Measurements from ENCODE around the gene HDAC9.
"Not testable (repeated sequence)": the region's sequence is repeated elsewhere in the genome, so short reads cannot be mapped to it uniquely, and the experiment has no call there.

The HDAC9 gene

GRCh38 chr7:18666107-18666728 lies 170.7 kb downstream of the HDAC9 start:
- DNase-seq = peak; percentile 31

DNA sequence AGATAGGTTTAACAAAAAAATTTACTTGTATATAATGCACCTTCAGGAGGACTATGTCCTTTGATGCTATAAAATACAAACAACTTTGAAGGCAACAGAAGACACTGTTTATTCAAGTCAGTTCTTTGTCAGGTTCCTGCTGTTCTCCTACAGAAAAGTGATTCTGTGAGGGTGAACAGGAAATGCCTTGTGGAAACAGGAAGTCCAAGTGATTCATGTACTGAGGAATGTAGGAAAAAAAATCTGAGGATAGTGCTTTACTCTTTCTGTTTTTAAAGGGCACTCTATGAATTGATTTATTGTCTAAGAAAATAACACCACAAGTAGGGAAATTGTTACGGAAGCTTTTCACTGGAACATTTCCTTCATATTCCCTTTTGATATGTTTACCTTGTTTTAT lies 171.9 kb downstream of the HDAC9 start:
- DNase-seq = no peak

DNA sequence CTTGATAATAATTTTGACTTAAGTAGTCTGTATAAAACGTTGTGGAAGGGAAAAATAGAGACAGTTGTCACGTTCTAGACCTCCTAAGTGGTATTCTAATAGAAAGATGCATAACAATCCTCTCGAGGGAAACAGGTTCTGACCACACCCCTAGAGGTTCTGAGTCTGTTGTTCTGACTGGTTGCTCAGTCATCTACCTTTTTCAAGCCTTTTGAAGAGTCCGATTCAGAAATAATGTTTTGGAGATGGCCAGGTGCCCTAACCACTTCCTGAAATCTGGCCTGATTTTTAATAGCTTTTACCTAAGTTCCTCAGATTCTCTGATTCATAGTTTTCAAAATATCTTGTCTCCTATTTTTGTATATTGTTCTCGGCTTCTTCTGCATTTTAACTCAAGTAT lies 175.6 kb downstream of the HDAC9 start:
- DNase-seq = no peak

- DNase-seq = no peak
Measured at GRCh38 chr7:18675579-18675978, 180.0 kb downstream of the HDAC9 start.

DNA sequence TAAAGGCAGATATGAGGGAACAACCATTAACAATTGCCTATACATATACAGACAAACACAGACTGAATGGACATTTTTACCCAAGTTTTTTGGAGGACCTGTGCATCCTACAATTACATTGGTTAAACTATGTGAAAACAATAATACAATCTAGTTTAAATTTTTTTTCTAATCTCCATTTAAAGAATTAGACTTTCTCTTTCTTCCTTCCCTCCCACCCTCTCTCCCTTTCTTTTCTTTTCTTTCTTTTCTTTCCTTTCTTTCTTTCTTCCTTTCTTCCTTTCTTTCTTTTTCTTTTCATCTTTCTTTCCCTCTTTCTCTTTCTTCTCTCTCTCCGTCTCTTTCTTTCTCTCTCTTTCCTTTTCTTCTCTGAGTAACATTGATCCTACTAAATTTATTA lies 183.7 kb downstream of the HDAC9 start:
- no peak for DNase-seq

DNA sequence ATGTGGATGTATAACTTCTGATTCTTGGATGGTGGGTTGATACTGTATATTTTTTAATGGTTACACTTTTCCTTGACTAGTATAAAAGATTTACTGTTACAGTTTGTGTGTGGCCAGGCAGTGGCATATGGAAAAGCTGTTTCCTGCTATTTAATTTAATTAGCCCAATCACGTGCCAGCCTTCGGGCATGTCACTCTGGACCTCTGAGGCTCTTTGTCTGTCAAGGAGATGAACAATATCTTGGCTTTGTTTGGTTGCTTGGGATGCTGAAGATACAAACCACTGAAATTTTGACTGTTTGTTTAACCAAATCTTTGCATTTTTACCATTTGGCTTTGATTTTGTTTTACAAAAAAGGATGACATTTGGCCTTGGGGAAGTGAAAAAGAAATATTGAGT lies 185.0 kb downstream of the HDAC9 start:
- DNase-seq = no peak

DNA sequence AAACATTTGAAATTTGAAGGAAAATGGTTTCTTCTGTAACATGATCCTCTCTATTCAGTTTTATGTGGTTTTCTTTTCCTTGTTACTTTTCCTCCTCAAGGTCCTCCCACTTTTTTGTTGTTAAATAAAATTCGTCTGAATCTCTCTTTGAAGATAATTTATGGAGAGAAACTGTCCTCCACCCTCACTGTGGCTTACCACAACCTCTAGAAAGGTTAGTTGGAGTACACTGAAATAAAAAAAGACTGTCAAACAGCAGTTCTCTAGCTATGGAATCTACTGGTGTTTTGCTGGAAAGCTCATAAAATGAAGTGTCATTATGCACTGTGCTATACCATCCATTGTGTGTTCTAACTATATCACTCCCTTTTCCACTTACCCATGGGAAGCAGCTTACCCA lies 189.4 kb downstream of the HDAC9 start:
- no peak for DNase-seq

GRCh38 chr7:18685971-18686370 lies 190.4 kb downstream of the HDAC9 start:
- no peak for DNase-seq

DNA sequence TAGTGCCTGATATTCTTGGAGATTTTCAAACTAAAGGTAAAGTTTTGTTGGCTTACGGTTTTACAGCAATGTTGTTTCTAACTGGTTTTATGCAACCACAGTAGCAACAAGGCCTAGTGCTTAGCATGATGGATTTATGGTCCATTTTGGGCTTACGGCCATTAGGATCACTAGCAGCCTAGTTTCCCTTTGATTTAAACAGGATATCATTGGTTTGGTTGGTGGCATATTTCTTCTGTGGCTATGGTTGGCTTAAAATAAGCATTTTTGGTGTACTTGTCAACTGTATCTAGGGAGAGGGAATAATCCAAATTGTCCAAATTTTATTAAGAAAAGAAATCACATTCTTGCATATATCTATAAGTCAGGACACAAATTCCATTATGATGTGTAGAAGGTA lies 194.0 kb downstream of the HDAC9 start:
- DNase-seq = no peak

GRCh38 chr7:18693406-18693805 lies 197.9 kb downstream of the HDAC9 start:
- DNase-seq = no peak

- no peak for DNase-seq
Measured at GRCh38 chr7:18693816-18694215, 198.3 kb downstream of the HDAC9 start.

DNA sequence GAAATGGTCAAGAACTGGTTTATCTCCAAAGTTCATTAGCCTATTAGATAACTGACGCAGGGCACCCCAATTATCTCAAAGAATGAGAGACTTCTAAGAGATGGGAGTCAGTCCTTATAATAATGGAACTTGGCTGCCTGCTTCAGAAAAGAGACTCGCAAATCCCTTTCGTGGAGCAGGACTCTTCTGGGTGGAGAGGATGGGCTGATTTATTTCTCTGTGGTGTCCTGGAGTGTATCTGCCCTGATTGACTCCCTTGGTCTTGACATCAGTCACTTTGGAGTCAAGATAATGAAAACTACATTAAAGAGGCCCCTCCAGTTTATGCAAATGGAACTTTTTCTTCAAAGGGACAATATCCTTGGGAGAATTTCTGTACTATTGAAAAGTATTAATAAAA lies 198.9 kb downstream of the HDAC9 start:
- DNase-seq = no peak

- no peak for DNase-seq
Measured at GRCh38 chr7:18694911-18695310, 199.4 kb downstream of the HDAC9 start.

DNA sequence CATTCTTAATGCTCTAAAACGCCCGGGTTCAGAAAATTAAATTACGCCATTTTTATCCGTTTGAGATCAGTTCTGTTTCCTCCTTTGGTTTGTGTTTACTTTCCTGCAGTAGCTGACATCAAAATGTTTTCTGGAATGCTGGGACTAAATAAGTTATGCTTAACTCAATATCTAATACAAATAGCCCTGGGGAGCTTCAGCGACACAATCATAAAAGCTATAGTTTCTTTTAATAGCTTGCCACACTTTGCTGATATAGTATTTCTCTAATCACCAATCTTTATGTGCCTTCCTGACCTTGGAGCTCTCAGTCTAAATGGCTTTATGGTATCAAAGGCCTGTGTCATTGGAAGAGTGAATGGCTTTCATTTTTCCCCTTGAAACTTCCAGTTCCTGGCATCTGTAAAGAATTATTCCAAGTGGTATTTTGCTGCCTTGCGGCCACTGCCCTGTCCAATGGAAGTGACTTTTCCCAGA lies 202.7 kb downstream of the HDAC9 start:
- DNase-seq = no peak

GRCh38 chr7:18700147-18700546 lies 204.6 kb downstream of the HDAC9 start:
- no peak for DNase-seq

- no peak for DNase-seq
Measured at GRCh38 chr7:18702071-18702829, 206.7 kb downstream of the HDAC9 start.

DNA sequence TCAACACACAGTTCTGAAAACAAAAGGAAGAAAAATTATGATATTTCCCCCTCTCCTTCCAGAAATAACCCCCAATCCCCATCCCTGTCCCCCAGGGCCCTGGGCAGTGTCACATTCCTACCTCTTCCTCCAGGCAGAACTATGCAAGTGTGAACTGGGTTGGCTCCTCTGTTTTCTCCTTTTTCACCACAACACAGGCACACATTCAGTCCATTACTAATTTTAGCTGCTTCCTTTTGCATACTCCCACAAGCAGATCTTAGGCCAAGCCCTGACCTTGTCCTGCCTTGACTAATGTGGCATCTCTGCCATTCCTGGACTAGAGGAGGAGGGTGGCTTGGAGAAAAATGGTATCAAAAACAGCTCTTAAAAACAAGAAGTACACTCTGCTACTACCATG lies 208.1 kb downstream of the HDAC9 start:
- DNase-seq = no peak

DNA sequence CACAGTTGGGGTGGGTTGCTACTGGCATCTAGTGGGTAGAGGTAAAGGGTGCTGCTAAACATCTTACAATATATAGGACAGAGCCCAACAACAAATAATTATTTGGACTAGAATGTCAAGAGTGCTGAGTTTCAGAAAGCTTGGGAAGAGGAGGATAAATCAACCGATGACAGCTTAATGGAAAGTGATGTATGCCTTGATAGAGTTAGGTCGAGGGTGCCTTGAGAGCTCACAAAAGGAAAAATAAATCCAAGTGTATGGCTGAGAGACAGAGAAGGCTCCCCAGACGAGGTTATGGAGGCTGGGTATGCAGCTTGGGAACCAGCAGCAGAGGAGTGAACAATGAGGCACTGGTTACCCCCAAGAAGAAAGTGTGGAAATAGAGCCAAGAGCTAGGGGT lies 211.1 kb downstream of the HDAC9 start:
- no peak for DNase-seq

- DNase-seq = no peak
Measured at GRCh38 chr7:18708204-18708603, 212.7 kb downstream of the HDAC9 start.

DNA sequence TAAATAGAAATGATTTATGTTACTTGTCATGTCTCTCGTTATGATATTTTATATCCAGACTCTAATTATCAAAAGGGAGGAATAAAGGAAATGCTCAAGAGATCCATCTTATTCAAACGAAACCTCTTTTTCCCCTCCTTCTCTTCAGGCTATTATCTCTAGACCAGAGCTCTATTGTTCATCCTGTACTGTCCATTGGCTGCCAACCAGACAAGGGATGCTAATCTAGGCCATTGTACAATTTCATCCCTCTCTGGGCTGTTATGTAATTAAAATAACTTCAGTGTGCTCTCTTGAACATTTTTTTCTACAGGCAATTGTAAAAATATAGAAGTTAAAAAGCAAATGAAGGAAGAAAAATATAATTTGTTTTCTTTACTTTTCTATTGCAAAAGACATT lies 220.4 kb downstream of the HDAC9 start:
- DNase-seq = no peak

GRCh38 chr7:18721429-18721828 lies 225.9 kb downstream of the HDAC9 start:
- DNase-seq = no peak

GRCh38 chr7:18724318-18724717 lies 228.8 kb downstream of the HDAC9 start:
- DNase-seq = no peak

GRCh38 chr7:18727115-18727870 lies 231.7 kb downstream of the HDAC9 start:
- no peak for DNase-seq

DNA sequence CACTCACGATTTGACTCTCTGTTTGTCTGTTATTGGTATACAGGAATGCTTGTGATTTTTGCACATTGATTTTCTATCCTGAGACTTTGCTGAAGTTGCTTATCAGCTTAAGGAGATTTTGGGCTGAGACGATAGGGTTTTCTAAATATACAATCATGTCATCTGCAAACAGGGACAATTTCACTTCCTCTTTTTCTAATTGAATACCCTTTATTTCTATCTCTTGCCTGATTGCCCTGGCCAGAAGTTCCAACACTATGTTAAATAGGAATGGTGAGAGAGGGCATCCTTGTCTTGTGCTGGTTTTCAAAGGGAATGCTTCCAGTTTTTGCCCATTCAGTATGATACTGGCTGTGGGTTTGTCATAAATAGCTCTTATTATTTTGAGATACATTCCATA lies 240.5 kb downstream of the HDAC9 start:
- DNase-seq = not testable (repeated sequence)

Measured in NCI-H2171 (cell line).